ENCODE data around the gene UBA7.

The UBA7 gene

GRCh38 chr3:49803465-49804140 lies 10.2 kb downstream of the UBA7 start:
- TF ChIP-seq TEAD4 (IDR thresholded peaks at IDR 0.05) = 0 out of 2 replicates have a peak, but pooled peaks have one; percentile 34
- TF ChIP-seq YY1 (IDR thresholded peaks at IDR 0.05; ENCODE audit: low read depth) = no peak
- no peak for TF ChIP-seq FOXM1 (IDR thresholded peaks at IDR 0.05; ENCODE audit: borderline replicate concordance, low read depth)
- TF ChIP-seq EP300 (IDR thresholded peaks at IDR 0.05; ENCODE audit: borderline replicate concordance) = no peak
- TF ChIP-seq TCF12 (IDR thresholded peaks at IDR 0.05; ENCODE audit: low read depth) = no peak
- TF ChIP-seq REST (IDR thresholded peaks at IDR 0.05; ENCODE audit: low read depth) = no peak
- no peak for TF ChIP-seq NFIC (IDR thresholded peaks at IDR 0.05)
- 0 out of 2 replicates have a peak, but pooled peaks have one; percentile 12 for TF ChIP-seq MAX (IDR thresholded peaks at IDR 0.05)
- no peak for TF ChIP-seq CEBPB (IDR thresholded peaks at IDR 0.05)
- no peak for TF ChIP-seq RAD21 (IDR thresholded peaks at IDR 0.05; ENCODE audit: low read depth)
- no peak for TF ChIP-seq ZBTB7A (IDR thresholded peaks at IDR 0.05; ENCODE audit: low read depth)
- no peak for TF ChIP-seq TAF1 (IDR thresholded peaks at IDR 0.05; ENCODE audit: low read depth)
- no peak for TF ChIP-seq CREB1 (IDR thresholded peaks at IDR 0.05; ENCODE audit: low read depth)

GRCh38 chr3:49802719-49803464 lies 10.9 kb downstream of the UBA7 start, which contains the start of gene INKA1:
Gene INKA1 (plus strand): TSS chr3:49803261. CDS start chr3:49803393, 132 bp downstream.
- TF ChIP-seq ZBTB7A (IDR thresholded peaks at IDR 0.05; ENCODE audit: low read depth) = peak; percentile 76; the same call in 1 of the 2 replicates
- peak; percentile 43 for TF ChIP-seq MAX (IDR thresholded peaks at IDR 0.05)
- peak; percentile 89 for TF ChIP-seq RAD21 (IDR thresholded peaks at IDR 0.05; ENCODE audit: low read depth)
- TF ChIP-seq EGR1 (IDR thresholded peaks at IDR 0.05) = no peak
- TF ChIP-seq REST (IDR thresholded peaks at IDR 0.05; ENCODE audit: low read depth) = no peak
- 0 out of 2 replicates have a peak, but pooled peaks have one; percentile 15 for TF ChIP-seq YY1 (IDR thresholded peaks at IDR 0.05; ENCODE audit: low read depth)

GRCh38 chr3:49801160-49801559 lies 12.6 kb downstream of the UBA7 start:
- TF ChIP-seq CREB1 (IDR thresholded peaks at IDR 0.05; ENCODE audit: low read depth) = no peak
- TF ChIP-seq FOXM1 (IDR thresholded peaks at IDR 0.05; ENCODE audit: borderline replicate concordance, low read depth) = no peak
- no peak for TF ChIP-seq TCF12 (IDR thresholded peaks at IDR 0.05; ENCODE audit: low read depth)
- TF ChIP-seq NFIC (IDR thresholded peaks at IDR 0.05) = no peak
- no peak for TF ChIP-seq YY1 (IDR thresholded peaks at IDR 0.05; ENCODE audit: low read depth)
- TF ChIP-seq USF1 (IDR thresholded peaks at IDR 0.05) = no peak
- no peak for TF ChIP-seq ZBTB7A (IDR thresholded peaks at IDR 0.05; ENCODE audit: low read depth)
- TF ChIP-seq EGR1 (IDR thresholded peaks at IDR 0.05) = no peak
- TF ChIP-seq RAD21 (IDR thresholded peaks at IDR 0.05; ENCODE audit: low read depth) = no peak
- no peak for TF ChIP-seq MAX (IDR thresholded peaks at IDR 0.05)
- TF ChIP-seq EP300 (IDR thresholded peaks at IDR 0.05; ENCODE audit: borderline replicate concordance) = no peak
- TF ChIP-seq CEBPB (IDR thresholded peaks at IDR 0.05) = no peak
- no peak for TF ChIP-seq REST (IDR thresholded peaks at IDR 0.05; ENCODE audit: low read depth)
- no peak for TF ChIP-seq TAF1 (IDR thresholded peaks at IDR 0.05; ENCODE audit: low read depth)
- TF ChIP-seq TEAD4 (IDR thresholded peaks at IDR 0.05) = no peak

GRCh38 chr3:49799761-49800160 lies 14.0 kb downstream of the UBA7 start, which contains the start of gene CDHR4:
Gene CDHR4 (minus strand): TSS chr3:49799873. CDS start chr3:49799812, 61 bp downstream.
- no peak for TF ChIP-seq USF1 (IDR thresholded peaks at IDR 0.05)
- no peak for TF ChIP-seq EGR1 (IDR thresholded peaks at IDR 0.05)
- TF ChIP-seq CEBPB (IDR thresholded peaks at IDR 0.05) = no peak
- no peak for TF ChIP-seq CREB1 (IDR thresholded peaks at IDR 0.05; ENCODE audit: low read depth)

All from Ishikawa (cell line).